Omental fat pad (tissue), 4 donors: ENCODE data around the gene ATP6V0D1. TPM values are rescaled to one million over a fixed set of nuclear protein-coding genes. Genes with fewer than 3 reads are reported as not detected.

ENCODE experiments used
- ATAC-seq: fragments of 150-250 bp; one replicate; pipeline ENCODE4 v1.9.1; 2016; ENCODE audit warnings: mild to moderate bottlenecking, moderate library complexity; ENCODE audit not compliant: low FRiP score
- DNase-seq: peaks from one replicate; pipeline ENCODE4 v3.0.0-alpha.2; 2019; ENCODE audit warnings: low spot score
- total RNA-seq, 4 donors: library from RNA; depleted of rRNA; stranded (reverse); fragments of >200 nt; gene quantifications; one replicate each; pipeline ENCODE4 v1.1.0, GENCODE V29; 2016
- TF ChIP-seq, protein P1 (sequence below), 3 donors: fragments of 450-650 bp; IDR thresholded peaks; one replicate each; pipeline ENCODE4 v1.5.1; 2016 to 2017; ENCODE audit warnings: antibody characterized with exemption in 3 of 3, mild to moderate bottlenecking in 3 of 3, moderate library complexity in 2 of 3

ATP6V0D1 gene
- total RNA-seq, 4 donors from 2014 or later, result 67.8 to 154 (median 124) TPM

DNA sequence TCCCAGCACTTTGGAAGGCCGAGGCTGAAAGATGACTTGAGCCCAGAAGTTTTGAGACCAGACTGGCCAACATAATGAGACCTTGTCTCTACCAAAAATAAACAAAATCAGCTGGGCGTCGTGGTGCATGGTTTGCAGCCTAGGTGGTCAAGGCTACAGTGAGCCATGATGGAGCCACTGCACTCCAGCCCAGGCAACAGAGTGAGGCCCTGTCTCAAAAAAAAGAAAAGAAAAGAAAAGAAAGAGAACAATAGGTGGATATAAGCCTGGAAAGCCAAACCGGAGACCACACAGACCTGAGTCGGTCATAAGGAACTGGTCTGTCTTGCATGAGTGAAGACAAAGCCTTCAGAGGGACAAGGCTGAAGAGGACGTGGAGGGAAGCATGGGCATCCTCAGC, 14.4 kb downstream of the ATP6V0D1 start:
- no peak for DNase-seq
- no peak for ATAC-seq
- TF ChIP-seq, protein P1, sequence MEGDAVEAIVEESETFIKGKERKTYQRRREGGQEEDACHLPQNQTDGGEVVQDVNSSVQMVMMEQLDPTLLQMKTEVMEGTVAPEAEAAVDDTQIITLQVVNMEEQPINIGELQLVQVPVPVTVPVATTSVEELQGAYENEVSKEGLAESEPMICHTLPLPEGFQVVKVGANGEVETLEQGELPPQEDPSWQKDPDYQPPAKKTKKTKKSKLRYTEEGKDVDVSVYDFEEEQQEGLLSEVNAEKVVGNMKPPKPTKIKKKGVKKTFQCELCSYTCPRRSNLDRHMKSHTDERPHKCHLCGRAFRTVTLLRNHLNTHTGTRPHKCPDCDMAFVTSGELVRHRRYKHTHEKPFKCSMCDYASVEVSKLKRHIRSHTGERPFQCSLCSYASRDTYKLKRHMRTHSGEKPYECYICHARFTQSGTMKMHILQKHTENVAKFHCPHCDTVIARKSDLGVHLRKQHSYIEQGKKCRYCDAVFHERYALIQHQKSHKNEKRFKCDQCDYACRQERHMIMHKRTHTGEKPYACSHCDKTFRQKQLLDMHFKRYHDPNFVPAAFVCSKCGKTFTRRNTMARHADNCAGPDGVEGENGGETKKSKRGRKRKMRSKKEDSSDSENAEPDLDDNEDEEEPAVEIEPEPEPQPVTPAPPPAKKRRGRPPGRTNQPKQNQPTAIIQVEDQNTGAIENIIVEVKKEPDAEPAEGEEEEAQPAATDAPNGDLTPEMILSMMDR (IDR thresholded peaks at IDR 0.05), result no peak

DNA sequence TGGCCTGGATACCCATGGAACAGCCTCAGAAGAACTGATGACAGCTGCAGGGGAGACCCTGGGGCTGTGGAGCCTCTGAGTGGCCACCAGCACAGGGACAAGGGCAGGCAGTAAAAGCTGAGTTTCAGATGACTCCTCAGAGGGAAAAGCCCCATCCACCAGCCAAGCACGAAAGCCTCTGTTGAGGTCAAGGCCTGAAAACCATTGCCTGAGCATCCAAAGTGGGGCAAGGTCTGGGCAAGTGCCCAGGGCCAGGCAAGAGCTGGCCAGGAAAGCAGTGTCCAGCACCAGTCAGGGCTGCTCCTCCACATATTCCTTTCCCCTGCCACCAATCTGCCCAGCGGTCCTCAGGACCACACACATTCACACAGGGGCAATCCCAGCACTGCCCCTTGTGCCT, 16.4 kb downstream of the ATP6V0D1 start:
- TF ChIP-seq, protein P1 (IDR thresholded peaks at IDR 0.05), result no peak
- DNase-seq, result no peak
- ATAC-seq, result no peak

DNA sequence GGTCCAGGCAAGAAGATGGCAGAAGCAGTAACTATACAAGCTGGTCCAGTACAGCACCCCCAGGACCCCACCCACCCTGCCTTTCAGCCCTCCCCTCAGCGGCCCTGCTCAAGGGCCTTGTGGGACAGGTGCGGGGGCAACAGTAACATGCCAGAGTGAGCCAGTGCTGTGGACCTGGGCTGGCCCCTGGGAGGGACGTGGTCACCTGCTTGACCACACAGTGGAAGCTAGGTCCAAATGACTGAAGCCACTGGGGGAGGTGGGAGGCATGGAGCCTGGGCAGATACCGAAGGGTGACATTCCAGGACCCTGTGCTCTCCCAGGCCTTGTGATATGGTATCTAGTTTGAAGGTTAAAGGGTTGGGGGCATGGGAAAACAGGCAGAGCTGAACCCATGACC, 17.3 kb downstream of the ATP6V0D1 start:
- TF ChIP-seq, protein P1 (IDR thresholded peaks at IDR 0.05), result no peak
- DNase-seq (no peak), ATAC-seq (no peak)

DNA sequence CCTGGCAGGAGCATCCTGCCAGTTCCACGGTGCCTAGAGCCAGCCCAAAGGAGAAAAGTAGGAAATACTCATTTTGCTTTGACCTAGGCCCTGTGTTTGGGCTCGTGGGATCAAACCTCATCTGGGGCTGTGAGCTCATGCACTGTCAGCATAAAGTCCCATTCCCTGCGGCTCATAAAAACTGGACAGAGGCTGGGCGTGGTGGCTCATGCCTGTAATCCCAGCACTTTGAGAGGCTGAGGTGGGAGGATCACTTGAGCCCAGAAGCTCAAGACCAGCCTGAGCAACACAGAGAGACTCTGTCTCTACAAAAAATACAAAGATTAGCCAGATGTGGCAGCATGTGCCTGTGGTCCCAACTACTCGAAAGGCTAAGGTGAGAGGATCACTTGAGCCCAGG, 17.9 kb downstream of the ATP6V0D1 start:
- TF ChIP-seq, protein P1 (IDR thresholded peaks at IDR 0.05), result no peak
- ATAC-seq (no peak), DNase-seq (no peak)

DNA sequence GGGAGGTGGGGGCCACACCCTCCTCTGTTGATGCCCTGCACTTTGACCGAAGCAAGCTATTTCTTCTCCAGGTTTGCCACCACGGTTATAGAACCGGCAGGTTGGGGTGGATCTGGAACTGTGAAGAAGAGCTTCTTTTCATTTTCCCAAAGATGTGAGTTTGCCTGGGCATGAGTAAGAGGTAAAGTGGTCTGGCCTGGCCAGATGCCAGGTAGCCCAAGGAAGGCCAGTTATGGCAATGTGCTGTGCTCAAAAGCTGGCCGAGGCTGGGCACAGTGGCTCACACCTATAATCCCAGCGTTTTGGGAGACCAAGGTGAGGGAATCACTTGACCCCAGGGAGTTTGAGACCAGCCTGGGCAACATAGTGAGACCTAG, 18.7 kb downstream of the ATP6V0D1 start:
- TF ChIP-seq, protein P1 (IDR thresholded peaks at IDR 0.05), result no peak
- ATAC-seq (no peak), DNase-seq (no peak)

DNA sequence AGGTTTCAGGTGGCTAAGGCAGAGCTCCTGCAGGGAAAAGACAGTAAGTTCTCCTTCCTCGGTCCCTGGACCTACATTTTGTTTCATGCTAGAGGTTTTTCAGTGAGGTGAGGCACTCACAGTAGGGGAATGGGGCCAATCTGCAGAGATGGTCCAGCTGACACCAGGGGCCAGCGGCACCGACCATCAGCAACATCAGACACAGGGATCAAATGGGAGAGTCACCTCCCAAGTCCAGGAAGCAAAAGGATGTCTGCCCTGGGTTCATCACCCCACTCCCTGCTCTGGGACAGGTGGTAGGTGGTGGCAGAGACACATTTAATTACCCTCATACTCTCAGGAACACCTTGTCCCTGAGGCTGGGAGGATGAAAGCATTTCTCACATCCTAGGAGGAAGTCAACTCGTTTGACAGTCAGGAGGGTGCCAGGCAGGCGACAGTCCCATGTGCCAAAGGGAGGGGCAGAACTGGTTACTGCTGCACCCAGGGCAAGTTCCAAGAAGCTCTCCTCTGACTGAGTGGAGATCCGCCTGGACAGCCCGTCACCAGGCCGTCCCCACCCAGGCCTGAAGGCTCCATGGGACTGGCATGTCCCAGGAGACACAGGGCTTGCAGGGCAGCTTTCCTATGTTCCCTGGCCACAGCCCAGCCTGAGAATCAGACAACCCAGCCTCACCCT, 19.2 kb downstream of the ATP6V0D1 start:
- no peak for DNase-seq
- ATAC-seq, result no peak
- TF ChIP-seq, protein P1 (IDR thresholded peaks at IDR 0.05), result no peak

DNA sequence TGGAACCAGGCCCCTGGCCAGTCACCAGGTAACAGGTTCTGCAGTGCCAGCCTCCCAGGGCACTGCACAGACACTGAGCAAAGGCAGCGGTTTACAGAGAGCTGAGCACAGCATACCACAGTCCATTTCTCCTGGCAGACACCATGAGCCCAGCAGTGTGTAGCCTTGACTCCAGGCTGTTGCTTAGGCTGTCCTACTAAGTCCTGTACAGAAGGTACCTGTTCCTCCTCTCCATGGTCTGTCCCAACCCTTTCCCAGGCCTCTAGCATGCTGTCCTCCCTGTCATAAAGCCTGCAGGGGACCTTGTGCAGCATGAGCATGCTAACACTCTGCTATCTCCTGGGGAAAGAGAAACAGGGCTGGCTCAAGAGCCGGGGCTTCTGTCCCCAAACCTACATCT, 20.0 kb downstream of the ATP6V0D1 start:
- TF ChIP-seq, protein P1 (IDR thresholded peaks at IDR 0.05), result no peak
- DNase-seq, result no peak
- no peak for ATAC-seq
